Uterus (tissue), 2 donors: Measurements from ENCODE around the gene STXBP5.

ENCODE experiments used
- CTCF ChIP-seq, 4 experiments: fragments of 200-600 bp in 2 of 4; fragments of 450-650 bp in 2 of 4; sonication (generic) in 2 of 4; IDR thresholded peaks; one replicate each; pipeline ENCODE4 v1.5.1; 2016 to 2019; ENCODE audit warnings: antibody characterized with exemption in 4 of 4, mild to moderate bottlenecking in 2 of 4, moderate library complexity in 1 of 4
- POLR2A ChIP-seq, 2 donors: fragments of 450-650 bp; IDR thresholded peaks; one replicate each; pipeline ENCODE4 v1.6.1; 2016; ENCODE audit warnings: antibody characterized with exemption in 2 of 2, mild to moderate bottlenecking in 1 of 2, moderate library complexity in 1 of 2

- no peak for TF ChIP-seq POLR2A (IDR thresholded peaks at IDR 0.05)
- TF ChIP-seq CTCF (IDR thresholded peaks at IDR 0.05): no peak
These were observed 34.7 kb downstream of the STXBP5 start for GRCh38 chr6:147238906-147239305.
